Measurements from ENCODE around the gene RETREG3. TPM values are rescaled to one million over a fixed set of nuclear protein-coding genes. Genes with fewer than 3 reads are reported as not detected.

RETREG3 gene
- 30.9 and 34.6 TPM in 2 replicates for total RNA-seq

GRCh38 chr17:42609182-42609813 lies at the start of gene RETREG3, which contains the start of gene TUBG1:
Gene RETREG3, minus strand, starts transcription at chr17:42609374. Its CDS starts 50 bp downstream, at chr17:42609324.
Gene TUBG1, plus strand, starts transcription at chr17:42609683. Its CDS starts 55 bp downstream, at chr17:42609738.

GRCh38 chr17:42577532-42578281 lies 31.5 kb downstream of the RETREG3 start, which contains the start of gene PSMC3IP:
Gene PSMC3IP, minus strand, starts transcription at chr17:42577729. Its CDS starts 43 bp downstream, at chr17:42577686.

GRCh38 chr17:42566883-42567573 lies 42.1 kb downstream of the RETREG3 start, which contains the start of gene MLX:
Gene MLX, plus strand, starts transcription at chr17:42567100. Its CDS starts 25 bp downstream, at chr17:42567125.

GRCh38 chr17:42561897-42562387 lies 47.2 kb downstream of the RETREG3 start, which contains the start of gene COASY:
Gene COASY, plus strand, starts transcription at chr17:42562148. Its CDS starts 475 bp downstream, at chr17:42562623.

GRCh38 chr17:42552736-42553135 lies 56.4 kb downstream of the RETREG3 start, which contains the start of gene HSD17B1:
Gene HSD17B1, plus strand, starts transcription at chr17:42552923. Its CDS starts 11 bp downstream, at chr17:42552934.

GRCh38 chr17:42536048-42536371 lies 73.2 kb downstream of the RETREG3 start, which contains the start of gene NAGLU:
Gene NAGLU, plus strand, starts transcription at chr17:42536241. Its CDS starts 32 bp downstream, at chr17:42536273.

Other genes starting within 250 kb of the RETREG3 start
- gene STAT3, start 220.9 kb downstream of the RETREG3 start, total RNA-seq: 82.8 and 83.5 TPM in 2 replicates
- gene CAVIN1, start 186.1 kb downstream of the RETREG3 start, total RNA-seq: 888 and 904 TPM in 2 replicates
- gene ATP6V0A1, start 150.5 kb downstream of the RETREG3 start, total RNA-seq: 17.9 and 22.9 TPM in 2 replicates
- 44.9 and 56.5 TPM in 2 replicates for gene NAGLU, start 73.1 kb downstream of the RETREG3 start, total RNA-seq
- 0.05 TPM in 1 of 2 replicates, not detected in the other for gene HSD17B1, start 56.5 kb downstream of the RETREG3 start, total RNA-seq
- 36.2 and 46.4 TPM in 2 replicates for gene COASY, start 47.2 kb downstream of the RETREG3 start, total RNA-seq
- 31.0 and 33.3 TPM in 2 replicates for gene MLX, start 42.3 kb downstream of the RETREG3 start, total RNA-seq
- gene PSMC3IP, start 31.6 kb downstream of the RETREG3 start, total RNA-seq: 13.1 and 13.2 TPM in 2 replicates
- 104 and 106 TPM in 2 replicates for gene TUBG1, start 309 bp upstream of the RETREG3 start, total RNA-seq
- 2.6 and 6.4 TPM in 2 replicates for gene TUBG2, start 49.9 kb upstream of the RETREG3 start, total RNA-seq
- 9.1 and 10.4 TPM in 2 replicates for gene PLEKHH3, start 67.6 kb upstream of the RETREG3 start, total RNA-seq
- gene CCR10, start 72.5 kb upstream of the RETREG3 start, total RNA-seq: 2.9 and 9.1 TPM in 2 replicates
- gene CNTNAP1, start 73.2 kb upstream of the RETREG3 start, total RNA-seq: 38.2 and 40.8 TPM in 2 replicates
- gene EZH1, start 135.7 kb upstream of the RETREG3 start, total RNA-seq: 9.0 and 13.3 TPM in 2 replicates
- gene RAMP2, start 151.9 kb upstream of the RETREG3 start, total RNA-seq: 9.6 and 14.4 TPM in 2 replicates
- gene VPS25, start 164.1 kb upstream of the RETREG3 start, total RNA-seq: 70.7 and 88.0 TPM in 2 replicates
- gene WNK4, start 171.2 kb upstream of the RETREG3 start, total RNA-seq: 2.9 and 3.7 TPM in 2 replicates
- 85.2 and 103 TPM in 2 replicates for gene COA3, start 189.3 kb upstream of the RETREG3 start, total RNA-seq
- not detected in 2 replicates for gene CNTD1, start 189.5 kb upstream of the RETREG3 start, total RNA-seq
- 97.8 and 99.6 TPM in 2 replicates for gene BECN1, start 214.9 kb upstream of the RETREG3 start, total RNA-seq
- gene PSME3, start 224.0 kb upstream of the RETREG3 start, total RNA-seq: 119 and 146 TPM in 2 replicates
- gene AOC2, start 235.2 kb upstream of the RETREG3 start, total RNA-seq: 0.20 and 0.27 TPM in 2 replicates
- 0.40 TPM in 1 of 2 replicates, not detected in the other for gene AOC3, start 241.8 kb upstream of the RETREG3 start, total RNA-seq

Data from mammary microvascular endothelial cell (primary cell).